ENCODE measurements around the gene TSPEAR.
"Not testable (repeated sequence)": the region's sequence is repeated elsewhere in the genome, so short reads cannot be mapped to it uniquely, and the experiment has no call there.

TSPEAR gene

DNA sequence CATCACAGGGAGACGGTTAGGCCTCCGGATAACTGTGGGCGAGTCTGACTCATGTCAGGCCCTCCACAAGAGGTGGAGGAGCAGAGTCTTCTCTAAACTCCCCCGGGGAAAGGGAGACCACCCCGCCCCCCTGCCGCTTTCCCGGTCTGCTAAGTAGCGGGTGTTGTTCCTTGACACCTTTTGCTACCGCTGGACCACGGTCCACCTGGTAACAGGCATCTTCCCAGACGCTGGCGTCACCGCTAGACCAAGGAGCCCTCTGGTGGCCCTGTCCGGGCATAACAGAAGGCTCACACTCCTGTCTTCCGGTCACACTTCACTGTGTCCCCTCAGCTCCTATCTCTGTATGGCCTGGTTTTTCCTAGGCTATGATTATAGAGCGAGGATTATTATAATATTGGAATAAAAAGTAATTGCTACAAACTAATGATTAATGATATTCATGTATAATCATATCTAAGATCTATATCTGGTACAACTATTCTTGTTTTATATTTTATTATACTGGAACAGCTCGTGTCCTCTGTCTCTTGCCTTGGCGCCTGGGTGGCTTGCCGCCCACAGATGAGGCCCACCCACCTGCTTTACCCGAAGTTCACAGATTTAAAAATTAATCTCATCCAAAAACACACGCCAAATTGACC, 231.7 kb downstream of the TSPEAR start:
- H3K27me3 Mint-ChIP-seq; H3K36me3 Mint-ChIP-seq (ENCODE audit: low read depth); H3K27ac Mint-ChIP-seq; H3K9me3 Mint-ChIP-seq; H3K4me1 Mint-ChIP-seq (ENCODE audit: low read depth); H3K4me3 Mint-ChIP-seq: not testable (repeated sequence)

DNA sequence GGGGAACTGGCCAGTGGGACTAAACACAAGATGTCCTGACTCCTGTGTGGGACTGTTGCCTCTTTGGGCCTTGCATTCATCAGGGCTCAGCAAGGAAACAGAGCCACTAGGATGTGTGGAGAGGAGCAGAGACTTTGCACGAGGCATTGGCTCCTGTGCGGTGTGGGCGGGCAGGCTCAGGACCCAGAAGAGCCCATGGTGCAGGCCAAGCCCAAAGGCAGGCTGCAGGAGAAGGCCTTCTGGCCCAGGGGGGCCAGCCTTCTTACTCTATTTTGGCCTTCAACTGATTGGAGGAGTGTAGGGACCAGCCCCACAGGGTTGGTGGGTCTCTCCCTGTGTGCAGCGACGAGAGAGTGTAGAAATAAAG, 232.6 kb downstream of the TSPEAR start:
- Mint-ChIP-seq H3K9me3 (no peaks in the 10 kb centered on the region), H3K27me3 (no peaks in the 10 kb centered on the region), H3K27ac (no peak overlapping the region), H3K36me3 (ENCODE audit: low read depth) (no peaks in the 10 kb centered on the region), H3K4me1 (ENCODE audit: low read depth) (no peaks in the 10 kb centered on the region), H3K4me3 (no peak overlapping the region)

DNA sequence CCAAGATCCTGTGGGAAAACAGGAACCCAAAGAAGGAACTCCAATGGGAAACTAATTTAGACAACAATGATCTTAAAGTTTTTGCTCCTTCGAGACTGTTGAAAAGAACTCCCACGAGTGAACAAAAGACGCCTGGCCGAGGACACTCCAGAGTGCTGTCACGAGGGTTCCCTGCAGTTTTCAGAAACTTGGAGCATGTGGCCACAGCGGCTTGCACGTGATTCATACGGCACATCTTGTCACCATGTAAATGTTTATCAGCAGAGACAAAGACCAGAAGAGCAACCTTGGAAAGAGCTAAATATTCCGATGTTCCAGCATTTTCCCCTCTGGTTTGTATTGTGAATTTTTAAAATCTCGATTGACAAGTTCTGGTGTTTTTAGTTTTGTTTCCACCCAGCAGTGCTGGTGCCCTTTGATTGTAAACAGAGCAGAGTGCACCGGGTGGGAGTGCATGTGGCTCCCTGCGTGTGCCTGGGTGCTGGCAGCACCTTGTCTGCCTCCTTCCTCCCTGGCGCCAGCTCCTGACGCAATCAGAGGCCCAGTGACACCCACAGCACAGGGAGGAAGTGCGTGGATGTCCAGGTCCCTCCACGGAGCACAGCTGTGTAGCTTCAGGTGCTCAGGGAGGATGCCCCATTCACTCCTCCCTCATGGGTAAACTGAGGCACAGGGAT, 233.1 kb downstream of the TSPEAR start:
- no peak overlapping the region for H3K27ac Mint-ChIP-seq
- no peak overlapping the region for H3K4me3 Mint-ChIP-seq
- H3K27me3 Mint-ChIP-seq, result no peaks in the 10 kb centered on the region
- H3K36me3 Mint-ChIP-seq (ENCODE audit: low read depth), result no peaks in the 10 kb centered on the region
- H3K9me3 Mint-ChIP-seq, result no peaks in the 10 kb centered on the region
- no peaks in the 10 kb centered on the region for H3K4me1 Mint-ChIP-seq (ENCODE audit: low read depth)

DNA sequence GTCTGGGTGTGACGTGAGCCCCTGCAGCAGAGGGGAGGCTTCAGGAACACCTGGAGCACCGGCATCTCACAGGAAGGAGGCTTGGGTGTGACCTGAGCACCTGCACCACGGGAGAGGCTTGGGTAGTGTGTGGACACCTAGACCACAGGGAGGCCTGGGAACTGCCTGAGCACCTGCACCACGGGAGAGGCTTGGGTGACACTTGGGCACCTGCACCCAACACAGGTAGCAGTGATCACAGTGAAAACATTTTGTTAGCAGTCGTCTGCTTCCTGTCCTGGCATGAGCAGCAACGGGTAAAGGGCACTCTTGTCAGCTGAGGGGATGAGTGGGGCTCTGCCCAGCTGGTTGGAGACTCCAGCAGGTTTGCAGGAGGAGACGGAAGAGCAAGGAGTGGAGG, 233.7 kb downstream of the TSPEAR start:
- Mint-ChIP-seq H3K36me3 (ENCODE audit: low read depth) (no peaks in the 10 kb centered on the region), H3K27me3 (no peaks in the 10 kb centered on the region), H3K27ac (no peak overlapping the region), H3K9me3 (no peaks in the 10 kb centered on the region), H3K4me1 (ENCODE audit: low read depth) (no peaks in the 10 kb centered on the region), H3K4me3 (no peak overlapping the region)

DNA sequence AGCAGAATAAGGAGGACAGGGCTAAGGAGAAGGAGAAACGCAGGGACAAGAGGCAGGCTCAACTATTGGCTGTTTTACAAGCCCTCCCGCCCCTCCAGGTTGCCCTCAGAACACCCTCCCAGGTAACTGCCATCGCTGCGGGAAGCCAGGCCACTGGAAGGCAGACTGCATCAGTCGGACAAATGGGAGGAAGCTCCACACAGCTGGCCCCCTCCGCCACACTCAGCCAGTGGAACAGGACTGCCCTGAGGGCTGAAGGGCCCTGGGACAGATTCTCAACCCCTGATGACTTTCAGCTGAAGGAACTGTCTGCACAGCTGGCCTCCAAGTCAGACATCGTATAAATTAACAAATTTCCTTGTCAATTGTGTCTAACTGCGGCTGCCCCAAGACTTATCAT, 234.2 kb downstream of the TSPEAR start:
- no peaks in the 10 kb centered on the region for H3K36me3 Mint-ChIP-seq (ENCODE audit: low read depth)
- H3K27ac Mint-ChIP-seq, result no peak overlapping the region
- no peaks in the 10 kb centered on the region for H3K27me3 Mint-ChIP-seq
- H3K4me3 Mint-ChIP-seq, result no peak overlapping the region
- no peaks in the 10 kb centered on the region for H3K4me1 Mint-ChIP-seq (ENCODE audit: low read depth)
- H3K9me3 Mint-ChIP-seq, result no peaks in the 10 kb centered on the region

DNA sequence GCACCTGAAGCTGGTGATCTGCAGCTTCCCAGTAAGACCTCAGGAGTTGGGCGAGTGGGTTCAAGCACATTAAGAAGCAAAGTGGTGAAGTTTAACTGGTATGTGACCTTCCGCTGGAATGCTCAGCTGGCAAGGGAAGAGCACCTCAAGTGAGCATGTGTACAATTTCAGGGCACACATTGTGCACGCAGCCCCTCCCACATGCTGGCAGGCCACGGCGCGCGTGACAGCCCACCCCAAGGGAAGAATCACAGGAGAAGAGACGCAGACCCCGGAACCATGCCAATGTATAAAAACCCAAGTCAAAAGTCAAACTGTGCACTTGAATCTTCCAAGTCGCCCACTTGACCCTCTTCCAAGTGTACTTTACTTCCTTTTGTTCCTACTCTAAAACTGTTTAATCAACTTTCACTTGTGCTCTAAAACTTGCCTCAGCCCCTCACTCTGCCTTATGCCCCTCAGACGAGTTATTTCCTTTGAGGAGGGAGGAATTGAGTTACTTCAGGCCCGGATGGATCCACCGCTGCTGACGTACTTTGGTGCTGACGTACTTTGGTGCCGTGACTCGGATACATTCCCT, 236.0 kb downstream of the TSPEAR start:
- Mint-ChIP-seq H3K9me3 (no peaks in the 10 kb centered on the region), H3K27ac (no peak overlapping the region), H3K4me1 (ENCODE audit: low read depth) (no peaks in the 10 kb centered on the region), H3K27me3 (no peaks in the 10 kb centered on the region), H3K4me3 (no peak overlapping the region), H3K36me3 (ENCODE audit: low read depth) (no peaks in the 10 kb centered on the region)

DNA sequence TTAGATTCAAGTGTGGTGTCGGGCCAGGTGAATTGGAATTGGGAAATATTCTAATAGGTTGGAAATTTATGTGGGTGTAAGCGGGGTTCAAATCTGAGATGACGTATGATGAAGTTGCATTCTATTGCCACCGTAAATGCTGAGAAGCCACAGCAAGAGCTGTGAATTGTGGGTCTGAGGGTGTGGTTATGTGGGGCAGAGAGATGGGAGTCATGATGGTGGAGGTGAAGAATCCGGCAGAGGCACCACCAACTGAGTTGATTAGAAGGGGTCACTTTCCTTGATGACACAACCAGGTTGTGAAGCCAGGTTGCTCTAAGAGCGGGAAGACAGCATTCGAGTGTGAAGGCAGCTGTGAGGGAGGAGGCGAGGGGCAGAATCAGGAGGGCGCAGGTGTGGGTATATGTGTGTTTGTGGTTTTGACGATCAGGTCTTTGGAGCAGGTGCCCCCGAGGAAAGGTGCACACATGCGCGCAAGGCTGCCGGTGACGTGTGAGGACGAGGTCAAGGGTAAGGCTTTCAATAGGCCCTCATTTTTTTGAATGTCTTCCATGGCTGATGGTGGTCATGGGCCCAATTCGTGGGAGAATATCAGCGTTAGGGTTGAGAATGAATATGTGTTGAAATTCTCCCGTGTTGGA, 237.3 kb downstream of the TSPEAR start:
- H3K27ac Mint-ChIP-seq, result no peak overlapping the region
- H3K27me3 Mint-ChIP-seq, result no peaks in the 10 kb centered on the region
- no peak overlapping the region for H3K4me3 Mint-ChIP-seq
- H3K36me3 Mint-ChIP-seq (ENCODE audit: low read depth), result no peaks in the 10 kb centered on the region
- no peaks in the 10 kb centered on the region for H3K4me1 Mint-ChIP-seq (ENCODE audit: low read depth)
- no peaks in the 10 kb centered on the region for H3K9me3 Mint-ChIP-seq

DNA sequence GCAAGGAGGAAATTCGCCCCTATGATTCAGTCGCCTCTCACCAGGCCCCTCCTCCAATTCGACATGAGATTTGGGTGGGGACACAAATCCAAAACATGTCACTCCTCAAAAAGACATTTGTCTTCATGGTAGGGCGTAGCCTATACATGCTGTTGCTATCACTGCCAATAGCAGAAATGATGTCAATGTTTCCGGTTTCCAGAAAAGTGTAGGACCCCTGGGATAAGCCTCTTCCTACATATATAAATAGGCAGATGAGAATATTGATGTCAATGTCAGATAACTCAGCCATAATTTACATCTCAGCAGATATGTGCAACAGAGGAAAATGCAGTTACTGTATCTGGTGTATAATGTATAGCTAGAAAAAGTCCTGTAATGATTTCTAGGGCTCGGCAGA, 239.4 kb downstream of the TSPEAR start:
- no peaks in the 10 kb centered on the region for H3K27me3 Mint-ChIP-seq
- no peaks in the 10 kb centered on the region for H3K4me1 Mint-ChIP-seq (ENCODE audit: low read depth)
- H3K9me3 Mint-ChIP-seq, result no peaks in the 10 kb centered on the region
- no peaks in the 10 kb centered on the region for H3K36me3 Mint-ChIP-seq (ENCODE audit: low read depth)
- no peak overlapping the region for H3K4me3 Mint-ChIP-seq
- H3K27ac Mint-ChIP-seq, result no peak overlapping the region

DNA sequence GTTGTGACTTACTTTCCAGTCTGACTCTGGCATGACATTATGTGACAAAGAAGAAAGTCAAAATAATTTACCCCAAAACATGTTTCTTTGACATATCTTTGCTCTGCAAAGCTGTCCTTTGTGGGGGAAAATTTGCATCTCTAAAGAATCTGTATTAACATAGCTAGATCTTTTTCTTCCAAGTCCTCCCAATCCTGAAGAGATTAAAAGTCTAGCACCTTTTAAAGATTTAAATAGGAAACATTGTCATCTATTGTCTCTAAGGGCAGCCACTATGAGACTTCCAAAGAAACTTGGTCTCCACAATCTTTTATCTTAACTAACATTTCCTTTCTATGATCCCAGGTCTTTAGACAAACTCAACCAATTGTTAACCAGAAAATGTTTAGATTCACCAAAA, 240.0 kb downstream of the TSPEAR start:
- Mint-ChIP-seq H3K9me3 (no peaks in the 10 kb centered on the region), H3K27me3 (no peaks in the 10 kb centered on the region), H3K4me3 (no peak overlapping the region), H3K36me3 (ENCODE audit: low read depth) (no peaks in the 10 kb centered on the region), H3K4me1 (ENCODE audit: low read depth) (no peaks in the 10 kb centered on the region), H3K27ac (no peak overlapping the region)

DNA sequence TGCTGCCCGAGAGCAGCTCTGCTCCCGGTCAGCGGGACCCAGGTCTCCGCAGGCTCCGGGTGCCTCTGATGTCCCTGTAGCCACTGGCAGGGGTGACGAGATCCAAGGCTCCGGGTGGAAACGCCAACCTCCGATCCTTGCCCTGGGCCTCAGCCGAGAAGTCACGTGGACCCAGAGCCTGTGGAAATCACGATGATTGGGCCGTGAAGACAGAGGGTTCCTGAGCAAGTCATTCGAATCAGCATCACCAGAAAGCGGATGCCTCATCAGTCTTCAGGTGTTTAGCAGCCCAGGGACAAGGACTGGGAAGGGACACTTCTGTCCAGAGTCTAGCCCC, 243.5 kb downstream of the TSPEAR start:
- Mint-ChIP-seq H3K36me3 (ENCODE audit: low read depth) (no peaks in the 10 kb centered on the region), H3K27ac (no peak overlapping the region), H3K9me3 (no peaks in the 10 kb centered on the region)

DNA sequence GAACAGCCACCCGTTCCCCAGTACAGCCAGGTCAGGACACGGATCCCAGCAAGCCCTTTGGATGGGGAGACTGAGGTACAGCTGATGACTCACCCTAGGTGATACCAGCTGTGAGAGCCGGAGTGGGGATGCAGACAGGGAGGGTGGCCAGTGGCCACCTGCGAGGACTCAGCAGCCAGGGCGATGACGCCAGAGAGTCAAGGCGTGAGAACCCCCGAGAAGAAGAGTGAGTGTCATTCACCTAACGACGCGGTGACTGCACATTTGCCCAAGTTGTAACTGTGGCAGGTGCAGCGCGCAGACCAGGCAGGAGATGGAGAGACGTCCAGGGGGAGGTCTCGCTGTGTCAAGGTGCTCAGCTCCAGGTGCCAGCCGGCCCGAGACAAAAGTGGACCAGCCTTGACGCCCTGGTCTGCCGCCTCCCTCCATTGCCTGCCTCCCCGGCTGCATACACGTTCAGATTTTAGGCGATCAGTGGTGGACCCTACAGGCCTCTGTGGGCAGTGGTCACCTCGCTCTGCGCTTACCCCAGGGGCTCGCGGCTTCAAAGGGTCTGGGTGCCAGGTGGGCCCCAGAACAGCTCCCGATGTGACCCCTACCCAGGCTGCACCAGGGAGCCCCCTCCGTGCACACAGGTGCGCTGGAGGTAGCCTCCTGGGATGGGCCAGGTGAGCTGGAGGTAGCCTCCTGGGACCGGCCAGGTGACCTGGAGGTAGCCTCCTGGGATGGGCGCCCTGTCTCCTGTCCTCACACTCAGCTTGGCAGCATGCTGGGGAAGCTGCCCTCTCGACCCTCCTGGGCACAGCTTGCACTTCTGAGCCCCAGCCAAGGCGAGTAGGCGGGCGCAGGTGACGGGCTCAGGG, 244.1 kb downstream of the TSPEAR start:
- H3K4me1 Mint-ChIP-seq (ENCODE audit: low read depth), result no peaks in the 10 kb centered on the region
- no peaks in the 10 kb centered on the region for H3K9me3 Mint-ChIP-seq
- no peak overlapping the region for H3K27ac Mint-ChIP-seq
- no peak overlapping the region for H3K4me3 Mint-ChIP-seq
- H3K36me3 Mint-ChIP-seq (ENCODE audit: low read depth), result no peaks in the 10 kb centered on the region
- H3K27me3 Mint-ChIP-seq, result no peaks in the 10 kb centered on the region

More for the DNA sequence above, 243.5 kb downstream of the TSPEAR start:
- Mint-ChIP-seq H3K27me3 (no peaks in the 10 kb centered on the region), H3K4me3 (no peak overlapping the region), H3K4me1 (ENCODE audit: low read depth) (no peaks in the 10 kb centered on the region)

DNA sequence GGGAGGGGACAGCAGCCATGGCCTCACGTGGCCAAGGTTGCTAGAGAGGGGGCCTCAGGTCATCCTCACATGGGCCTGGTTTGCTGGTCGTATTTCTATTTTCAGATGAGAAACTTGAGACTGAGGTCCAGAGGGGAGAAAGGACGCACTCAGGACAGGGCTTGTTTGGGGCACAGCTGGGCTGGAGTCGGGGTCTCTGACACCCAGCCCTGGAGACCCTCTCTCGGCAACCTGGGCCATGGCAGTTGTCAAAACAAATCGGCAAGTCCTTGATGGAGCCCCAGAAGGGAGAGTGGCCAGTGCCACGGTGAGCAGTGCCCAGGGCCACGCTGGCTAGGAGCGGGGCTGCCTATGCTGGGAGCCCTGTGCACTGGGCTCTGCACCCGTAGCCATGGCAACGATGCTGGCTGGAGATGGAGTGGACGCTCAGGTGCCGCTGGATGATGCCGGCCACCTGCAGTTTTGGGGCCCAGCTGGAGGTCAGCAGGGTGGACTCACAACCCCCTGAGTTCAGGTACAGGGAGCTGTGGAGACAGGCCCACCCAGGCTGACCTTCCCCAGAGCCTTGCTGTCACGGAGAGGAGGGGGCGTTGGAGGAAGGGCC, 244.9 kb downstream of the TSPEAR start:
- Mint-ChIP-seq H3K27me3 (no peaks in the 10 kb centered on the region), H3K36me3 (ENCODE audit: low read depth) (no peaks in the 10 kb centered on the region), H3K4me1 (ENCODE audit: low read depth) (no peaks in the 10 kb centered on the region), H3K27ac (no peak overlapping the region), H3K4me3 (no peak overlapping the region), H3K9me3 (no peaks in the 10 kb centered on the region)

DNA sequence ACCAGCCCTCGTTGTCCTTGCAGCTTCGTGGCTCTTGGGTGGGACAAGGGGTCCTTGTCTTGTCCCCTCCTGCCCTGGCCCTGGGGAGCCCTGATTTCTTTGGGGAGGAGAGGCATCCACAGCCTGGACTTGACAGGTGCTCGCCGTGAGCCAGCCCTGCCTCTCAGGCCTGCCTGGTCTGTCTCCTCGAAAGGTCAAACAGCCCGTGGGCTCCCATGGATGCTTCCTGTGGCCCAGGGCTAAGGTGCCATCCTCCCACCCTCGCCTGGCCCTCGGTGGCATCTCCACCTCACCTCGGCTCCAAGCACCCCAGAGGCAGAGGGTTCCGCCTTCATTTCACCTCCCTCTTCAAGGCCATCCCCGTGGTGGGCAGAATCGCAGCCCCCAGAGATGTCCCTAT, 247.0 kb downstream of the TSPEAR start:
- H3K36me3 Mint-ChIP-seq (ENCODE audit: low read depth), result no peaks in the 10 kb centered on the region

DNA sequence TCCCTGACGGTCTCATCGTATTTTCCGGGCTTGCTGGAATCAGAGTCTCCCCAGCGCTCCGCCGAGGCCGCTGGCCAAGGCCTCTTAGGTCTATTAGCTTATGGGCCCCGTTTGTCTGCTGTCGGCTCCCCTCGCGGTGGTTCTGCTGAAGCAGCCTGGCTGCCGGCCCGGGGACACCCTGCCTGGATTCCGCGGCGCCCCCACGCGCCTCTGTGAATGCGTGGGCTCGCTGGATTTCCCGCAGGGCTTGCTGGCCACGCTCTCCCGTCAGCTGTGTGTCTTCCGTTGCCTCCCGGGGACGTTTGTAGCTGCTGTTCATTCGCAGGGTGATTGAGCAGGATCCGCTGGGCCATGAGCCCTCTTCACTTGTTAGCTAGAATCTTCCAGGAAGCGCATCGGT, 247.6 kb downstream of the TSPEAR start:
- Mint-ChIP-seq H3K9me3 (no peaks in the 10 kb centered on the region), H3K36me3 (ENCODE audit: low read depth) (no peaks in the 10 kb centered on the region), H3K27ac (no peak overlapping the region), H3K27me3 (no peaks in the 10 kb centered on the region), H3K4me1 (ENCODE audit: low read depth) (no peaks in the 10 kb centered on the region), H3K4me3 (no peak overlapping the region)

More for the DNA sequence above, 247.0 kb downstream of the TSPEAR start:
- Mint-ChIP-seq H3K4me1 (ENCODE audit: low read depth) (no peaks in the 10 kb centered on the region), H3K27me3 (no peaks in the 10 kb centered on the region), H3K4me3 (no peak overlapping the region), H3K9me3 (no peaks in the 10 kb centered on the region), H3K27ac (no peak overlapping the region)

DNA sequence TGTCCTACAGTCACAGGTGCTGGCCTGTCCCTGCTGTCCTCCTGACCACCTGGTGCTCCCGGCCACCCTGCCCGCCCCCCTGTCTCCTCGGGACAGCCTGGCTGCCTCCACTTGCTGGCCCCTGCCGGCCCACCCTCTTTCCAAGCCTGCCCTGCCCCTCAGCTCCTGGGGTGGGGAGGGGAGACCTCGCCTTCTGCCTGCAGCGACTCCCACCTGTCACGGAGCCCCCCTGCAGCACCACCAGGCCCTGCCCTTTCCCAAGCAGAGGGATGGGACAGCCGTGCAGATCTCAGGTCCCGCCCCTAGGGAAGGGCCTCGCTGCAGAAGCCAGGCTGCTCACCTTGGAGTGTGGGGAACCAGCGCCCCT, 248.6 kb downstream of the TSPEAR start:
- Mint-ChIP-seq H3K27ac (no peak overlapping the region), H3K4me1 (ENCODE audit: low read depth) (no peaks in the 10 kb centered on the region), H3K4me3 (no peak overlapping the region), H3K9me3 (no peaks in the 10 kb centered on the region), H3K27me3 (no peaks in the 10 kb centered on the region), H3K36me3 (ENCODE audit: low read depth) (no peaks in the 10 kb centered on the region)

All from stimulated activated naive CD8-positive, alpha-beta T cell treated with anti-CD3 and anti-CD28 coated beads, Interleukin-15, Interleukin-2, amounts not matched to agents 100 ng/mL and 50 ng/mL, for 24 hours (primary cell).